ENCODE results near the gene TMCC1. TPM values are rescaled to one million over a fixed set of nuclear protein-coding genes. Genes with fewer than 3 reads are reported as not detected.

The TMCC1 gene
- total RNA-seq, 2 experiments from 2014 or later: 33.3 to 33.8 TPM

DNA sequence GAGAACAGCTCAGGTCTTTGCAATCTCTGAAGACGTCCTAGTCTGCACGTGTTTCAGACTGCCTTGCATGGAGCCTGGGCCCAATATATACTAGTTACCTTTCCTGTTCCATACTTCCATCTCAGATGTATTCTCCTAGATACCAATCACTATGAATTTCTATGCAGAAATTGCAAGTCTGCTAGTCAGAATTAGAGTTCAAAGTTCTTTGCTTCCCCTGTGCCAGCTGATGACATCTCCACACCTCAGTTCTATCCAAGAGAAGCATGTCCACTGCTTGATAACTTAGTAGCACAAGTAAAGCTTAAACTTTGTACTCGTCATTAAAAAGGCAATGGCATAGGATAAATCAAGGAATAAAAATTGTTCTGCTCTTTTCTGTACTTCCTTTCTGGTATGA, 153.4 kb downstream of the TMCC1 start:
- Histone ChIP-seq H3K36me3 (ENCODE audit: insufficient read depth, low read length) (no peaks in the 10 kb centered on the region), H3K9me3 (ENCODE audit: control insufficient read depth in 1 of 2, insufficient read depth in 1 of 2, low read length in 2 of 2) (no peaks in the 10 kb centered on the region), H3K4me1 (ENCODE audit: insufficient read depth, low read length) (no peaks in the 10 kb centered on the region), H3K27me3 (ENCODE audit: control insufficient read depth in 1 of 2, insufficient read depth in 2 of 2, low read length in 2 of 2) (no peaks in the 10 kb centered on the region), H3K4me3 (ENCODE audit: low read length) (no peak overlapping the region), H3K27ac (ENCODE audit: low read depth in 1 of 2, low read length in 2 of 2) (no peak overlapping the region)
- no peaks in the 10 kb centered on the region for H3K9me3 Mint-ChIP-seq
- H3K4me1 Mint-ChIP-seq (ENCODE audit: low read depth): peaks cover 17% of the 10 kb centered on the region
- H3K27ac Mint-ChIP-seq: no peak overlapping the region
- H3K4me3 Mint-ChIP-seq: no peak overlapping the region
- ATAC-seq (ENCODE audit: poor library complexity): no peak
- intact Hi-C loops (cut with DNase I, micrococcal nuclease): no loop called here
- TF ChIP-seq, protein P1, sequence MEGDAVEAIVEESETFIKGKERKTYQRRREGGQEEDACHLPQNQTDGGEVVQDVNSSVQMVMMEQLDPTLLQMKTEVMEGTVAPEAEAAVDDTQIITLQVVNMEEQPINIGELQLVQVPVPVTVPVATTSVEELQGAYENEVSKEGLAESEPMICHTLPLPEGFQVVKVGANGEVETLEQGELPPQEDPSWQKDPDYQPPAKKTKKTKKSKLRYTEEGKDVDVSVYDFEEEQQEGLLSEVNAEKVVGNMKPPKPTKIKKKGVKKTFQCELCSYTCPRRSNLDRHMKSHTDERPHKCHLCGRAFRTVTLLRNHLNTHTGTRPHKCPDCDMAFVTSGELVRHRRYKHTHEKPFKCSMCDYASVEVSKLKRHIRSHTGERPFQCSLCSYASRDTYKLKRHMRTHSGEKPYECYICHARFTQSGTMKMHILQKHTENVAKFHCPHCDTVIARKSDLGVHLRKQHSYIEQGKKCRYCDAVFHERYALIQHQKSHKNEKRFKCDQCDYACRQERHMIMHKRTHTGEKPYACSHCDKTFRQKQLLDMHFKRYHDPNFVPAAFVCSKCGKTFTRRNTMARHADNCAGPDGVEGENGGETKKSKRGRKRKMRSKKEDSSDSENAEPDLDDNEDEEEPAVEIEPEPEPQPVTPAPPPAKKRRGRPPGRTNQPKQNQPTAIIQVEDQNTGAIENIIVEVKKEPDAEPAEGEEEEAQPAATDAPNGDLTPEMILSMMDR (IDR thresholded peaks at IDR 0.05): no peak
- H3K36me3 Mint-ChIP-seq (ENCODE audit: low read depth): peaks cover 11% of the 10 kb centered on the region
- CTCF ChIA-PET: interaction anchor here (0.9 kb wide), 1 partner anchor 14 kb away, joined by 3 read pairs; no protein-coding TSS in a partner anchor
- DNase-seq: no peak
- H3K27me3 Mint-ChIP-seq: no peaks in the 10 kb centered on the region
- POLR2A ChIA-PET: no interaction called here

DNA sequence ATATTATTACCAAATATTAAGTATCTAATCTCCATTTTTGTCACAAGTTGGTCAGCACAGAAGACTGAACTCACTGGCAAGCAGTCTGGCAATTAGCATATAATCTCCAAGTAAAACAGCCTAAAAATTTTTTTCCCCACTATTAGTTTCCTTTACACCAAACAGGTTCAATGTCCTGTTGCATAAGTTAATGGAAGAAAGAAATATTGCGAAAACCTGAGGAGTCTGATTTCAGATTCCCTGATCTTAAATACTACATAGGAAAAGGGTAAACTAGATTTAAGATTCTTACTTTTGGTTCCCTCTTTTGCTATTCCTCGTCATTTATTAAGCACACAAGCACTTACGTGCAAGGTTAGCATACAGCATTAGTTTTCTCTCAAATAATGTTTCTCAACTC, 153.9 kb downstream of the TMCC1 start:
- no peak overlapping the region for H3K27ac ChIP-seq (ENCODE audit: low read depth in 1 of 2, low read length in 2 of 2)
- H3K9me3 ChIP-seq (ENCODE audit: control insufficient read depth in 1 of 2, insufficient read depth in 1 of 2, low read length in 2 of 2): no peaks in the 10 kb centered on the region
- TF ChIP-seq, protein P1 (IDR thresholded peaks at IDR 0.05): no peak
- ChIA-PET POLR2A (no interaction called here), CTCF (no interaction called here)
- no peak overlapping the region for H3K4me3 ChIP-seq (ENCODE audit: low read length)
- H3K27ac Mint-ChIP-seq: no peak overlapping the region
- H3K27me3 ChIP-seq (ENCODE audit: control insufficient read depth in 1 of 2, insufficient read depth in 2 of 2, low read length in 2 of 2): no peaks in the 10 kb centered on the region
- no peak overlapping the region for H3K4me3 Mint-ChIP-seq
- H3K4me1 ChIP-seq (ENCODE audit: insufficient read depth, low read length): no peaks in the 10 kb centered on the region
- H3K36me3 Mint-ChIP-seq (ENCODE audit: low read depth): peaks cover 11% of the 10 kb centered on the region
- no peaks in the 10 kb centered on the region for H3K36me3 ChIP-seq (ENCODE audit: insufficient read depth, low read length)
- no peaks in the 10 kb centered on the region for H3K27me3 Mint-ChIP-seq
- DNase-seq (no peak), ATAC-seq (ENCODE audit: poor library complexity) (no peak)
- H3K9me3 Mint-ChIP-seq: no peaks in the 10 kb centered on the region
- H3K4me1 Mint-ChIP-seq (ENCODE audit: low read depth): peaks cover 12% of the 10 kb centered on the region
- intact Hi-C loops (cut with DNase I, micrococcal nuclease): no loop called here

DNA sequence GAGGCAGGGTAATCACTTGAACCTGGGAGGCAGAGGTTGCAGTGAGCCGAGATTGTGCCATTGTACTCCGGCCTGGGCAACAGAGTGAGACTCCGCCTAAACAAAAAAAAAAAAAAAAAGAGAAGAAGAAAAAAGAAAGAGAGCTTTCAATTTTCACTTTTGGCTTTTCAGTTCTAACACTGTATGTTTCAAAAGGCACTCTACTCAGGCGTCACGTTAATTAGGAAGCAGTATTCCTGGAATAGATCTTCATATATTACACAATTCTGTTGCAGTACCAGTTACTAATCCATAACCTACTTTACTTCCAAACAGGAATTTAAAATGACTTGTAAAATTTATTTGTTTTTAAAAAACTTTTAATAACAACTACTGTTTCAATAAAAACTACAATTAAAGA, 155.3 kb downstream of the TMCC1 start:
- Histone ChIP-seq H3K27ac (ENCODE audit: low read depth in 1 of 2, low read length in 2 of 2) (no peak overlapping the region), H3K9me3 (ENCODE audit: control insufficient read depth in 1 of 2, insufficient read depth in 1 of 2, low read length in 2 of 2) (no peaks in the 10 kb centered on the region), H3K36me3 (ENCODE audit: insufficient read depth, low read length) (no peaks in the 10 kb centered on the region), H3K4me1 (ENCODE audit: insufficient read depth, low read length) (no peaks in the 10 kb centered on the region), H3K27me3 (ENCODE audit: control insufficient read depth in 1 of 2, insufficient read depth in 2 of 2, low read length in 2 of 2) (no peaks in the 10 kb centered on the region), H3K4me3 (ENCODE audit: low read length) (no peak overlapping the region)
- ChIA-PET POLR2A (no interaction called here), CTCF (no interaction called here)
- intact Hi-C loops (cut with DNase I, micrococcal nuclease): no loop called here
- no peak overlapping the region for H3K27ac Mint-ChIP-seq
- peaks cover 13% of the 10 kb centered on the region for H3K4me1 Mint-ChIP-seq (ENCODE audit: low read depth)
- H3K27me3 Mint-ChIP-seq: no peaks in the 10 kb centered on the region
- H3K4me3 Mint-ChIP-seq: no peak overlapping the region
- TF ChIP-seq, protein P1 (IDR thresholded peaks at IDR 0.05): no peak
- H3K36me3 Mint-ChIP-seq (ENCODE audit: low read depth): peaks cover 23% of the 10 kb centered on the region
- ATAC-seq (ENCODE audit: poor library complexity) (no peak), DNase-seq (no peak)
- no peaks in the 10 kb centered on the region for H3K9me3 Mint-ChIP-seq
